A673 (cell line): ENCODE measurements around the gene HTATSF1. TPM values are rescaled to one million over a fixed set of nuclear protein-coding genes. Genes with fewer than 3 reads are reported as not detected.

Experiments
- Bru-seq: library from RNA; stranded (reverse); fragments of 400-500 nt; gene quantifications from one replicate; lab custom pipeline; 2021; lab: Mats Ljungman, UMichigan
- BruChase-seq, 2 experiments: library from RNA; stranded (reverse); fragments of 400-500 nt; gene quantifications; one replicate each; lab custom pipeline; 2021; lab: Mats Ljungman, UMichigan
- BruUV-seq: library from RNA; stranded (reverse); fragments of 400-500 nt; replicated peaks from 2 replicates; lab custom pipeline; 2021; lab: Mats Ljungman, UMichigan
- CTCF ChIA-PET: fragments of 300-600 bp; sonication (Branson Sonifier 250); formaldehyde crosslinking; loops from one replicate; lab custom pipeline; 2022; ENCODE audit warnings: antibody characterized with exemption; lab: Charles Lee
- POLR2A ChIA-PET: fragments of 300-600 bp; sonication (Branson Sonifier 250); formaldehyde crosslinking; loops from one replicate; lab custom pipeline; 2022; ENCODE audit warnings: antibody characterized with exemption; ENCODE audit not compliant: low non-redundant PET; lab: Charles Lee
- DNase-seq: peaks from one replicate; pipeline ENCODE4 v3.0.0-alpha.2; 2015; ENCODE audit warnings: low spot score
- H3K27ac ChIP-seq: fragments of 200-600 bp; sonication (generic); 2 replicates; pipeline ENCODE4 v1.5.1; 2016; ENCODE audit warnings: mixed run types, low read depth, mild to moderate bottlenecking, mixed read lengths, antibody characterized with exemption, low read length; ENCODE audit not compliant: poor library complexity, severe bottlenecking
- H3K27me3 ChIP-seq: fragments of 200-600 bp; sonication (generic); replicated peaks from 2 replicates; pipeline ENCODE4 v1.6.1; 2017; ENCODE audit warnings: mixed run types, low read depth, mild to moderate bottlenecking, mixed read lengths, antibody characterized with exemption, low read length; ENCODE audit not compliant: insufficient read depth, poor library complexity
- H3K36me3 ChIP-seq: fragments of 200-600 bp; sonication (generic); 2 replicates; pipeline ENCODE4 v1.6.1; 2016; ENCODE audit warnings: mixed run types, mild to moderate bottlenecking, mixed read lengths, antibody characterized with exemption, low read length; ENCODE audit not compliant: insufficient read depth, poor library complexity, severe bottlenecking
- H3K4me1 ChIP-seq: fragments of 200-600 bp; sonication (generic); 2 replicates; pipeline ENCODE4 v1.6.1; 2017; ENCODE audit warnings: mixed run types, mild to moderate bottlenecking, mixed read lengths, antibody characterized with exemption, low read length; ENCODE audit not compliant: insufficient read depth, poor library complexity, severe bottlenecking
- H3K4me3 ChIP-seq: fragments of 200-600 bp; sonication (generic); 2 replicates; pipeline ENCODE4 v1.5.1; 2016; ENCODE audit warnings: low read depth, mixed run types, mild to moderate bottlenecking, mixed read lengths, low read length; ENCODE audit not compliant: poor library complexity, severe bottlenecking
- H3K9me3 ChIP-seq: fragments of 200-600 bp; sonication (generic); 2 replicates; pipeline ENCODE4 v1.6.1; 2016; ENCODE audit warnings: mixed run types, low read depth, mild to moderate bottlenecking, mixed read lengths, antibody characterized with exemption, low read length; ENCODE audit not compliant: poor library complexity, severe bottlenecking
- EZH2 ChIP-seq: fragments of 200-600 bp; sonication (generic); IDR thresholded peaks from 2 replicates; pipeline ENCODE4 v1.6.1; 2017; ENCODE audit warnings: borderline replicate concordance, low read depth, mild to moderate bottlenecking, mixed read lengths, antibody characterized with exemption, low read length; ENCODE audit not compliant: poor library complexity, severe bottlenecking
- intact Hi-C: fragments of 100-400 bp; cut with micrococcal nuclease; formaldehyde crosslinking; loops from one replicate; pipeline ENCODE4 v1.10.0; 2022; ENCODE audit not compliant: unreplicated experiment
- long read RNA-seq: library from polyadenylated mRNA; stranded (forward); transcript quantifications from one replicate; pipeline ENCODE4 v2.0.0, GENCODE V29; 2022
- total RNA-seq: library from RNA; stranded (reverse); gene quantifications from 2 replicates; pipeline ENCODE4 v1.2.3, GENCODE V29; 2021
- TF ChIP-seq, protein P1 (sequence below): fragments of 300-800, 200-600 bp; sonication (generic); conservative IDR thresholded peaks from 2 replicates; pipeline ENCODE4 v1.5.1; 2017; ENCODE audit warnings: low read depth, mild to moderate bottlenecking, antibody characterized with exemption, low read length, moderate library complexity, mixed read lengths

Gene HTATSF1, protein sequence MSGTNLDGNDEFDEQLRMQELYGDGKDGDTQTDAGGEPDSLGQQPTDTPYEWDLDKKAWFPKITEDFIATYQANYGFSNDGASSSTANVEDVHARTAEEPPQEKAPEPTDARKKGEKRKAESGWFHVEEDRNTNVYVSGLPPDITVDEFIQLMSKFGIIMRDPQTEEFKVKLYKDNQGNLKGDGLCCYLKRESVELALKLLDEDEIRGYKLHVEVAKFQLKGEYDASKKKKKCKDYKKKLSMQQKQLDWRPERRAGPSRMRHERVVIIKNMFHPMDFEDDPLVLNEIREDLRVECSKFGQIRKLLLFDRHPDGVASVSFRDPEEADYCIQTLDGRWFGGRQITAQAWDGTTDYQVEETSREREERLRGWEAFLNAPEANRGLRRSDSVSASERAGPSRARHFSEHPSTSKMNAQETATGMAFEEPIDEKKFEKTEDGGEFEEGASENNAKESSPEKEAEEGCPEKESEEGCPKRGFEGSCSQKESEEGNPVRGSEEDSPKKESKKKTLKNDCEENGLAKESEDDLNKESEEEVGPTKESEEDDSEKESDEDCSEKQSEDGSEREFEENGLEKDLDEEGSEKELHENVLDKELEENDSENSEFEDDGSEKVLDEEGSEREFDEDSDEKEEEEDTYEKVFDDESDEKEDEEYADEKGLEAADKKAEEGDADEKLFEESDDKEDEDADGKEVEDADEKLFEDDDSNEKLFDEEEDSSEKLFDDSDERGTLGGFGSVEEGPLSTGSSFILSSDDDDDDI
- total RNA-seq = 72.3 and 79.3 TPM in 2 replicates
- Bru-seq, nascent RNA = percentile 93 among the genes with signal in this experiment
- percentile 95 among the genes with signal in this experiment for BruChase-seq, experiment 1, labeled RNA remaining after a 2-hour chase
- BruChase-seq, experiment 2, labeled RNA remaining after a 6-hour chase = percentile 98 among the genes with signal in this experiment
- long read RNA-seq, transcript HTATSF1-201 (9 exons, 2,775 nt) = major isoform, 172 of 300 reads
- long read RNA-seq, transcript HTATSF1-204 (10 exons, 3,019 nt) = minor isoform, 59 of 300 reads
- long read RNA-seq, partial matches to known transcripts = 13 of 300 reads
- long read RNA-seq, other reads (novel, unspliced or antisense) = 53 of 300 reads

DNA sequence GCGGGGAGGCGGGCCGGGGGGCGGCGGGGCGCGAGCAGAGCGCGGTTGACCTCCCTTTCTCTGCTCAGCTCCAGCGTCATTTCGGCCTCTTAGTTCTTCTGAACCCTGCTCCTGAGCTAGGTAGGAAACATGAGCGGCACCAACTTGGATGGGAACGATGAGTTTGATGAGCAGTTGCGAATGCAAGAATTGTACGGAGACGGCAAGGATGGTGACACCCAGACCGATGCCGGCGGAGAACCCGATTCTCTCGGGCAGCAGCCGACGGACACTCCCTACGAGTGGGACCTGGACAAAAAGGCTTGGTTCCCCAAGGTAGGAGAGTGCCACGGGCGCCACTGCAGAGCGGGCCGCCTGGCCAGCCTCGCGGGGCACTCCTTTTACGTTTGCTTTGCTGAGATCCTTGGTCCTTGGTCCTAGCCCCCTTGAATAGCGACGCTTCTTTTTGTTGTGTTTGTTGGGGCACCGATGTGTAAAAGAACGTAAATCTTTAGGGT is at the start of gene HTATSF1:
TSS of gene HTATSF1 (plus strand) at position 37 of the 497 bp plus-strand sequence. CDS start at position 130, 93 bp downstream.
- ChIA-PET CTCF (no interaction called here), POLR2A (no interaction called here)
- no peak for DNase-seq

DNA sequence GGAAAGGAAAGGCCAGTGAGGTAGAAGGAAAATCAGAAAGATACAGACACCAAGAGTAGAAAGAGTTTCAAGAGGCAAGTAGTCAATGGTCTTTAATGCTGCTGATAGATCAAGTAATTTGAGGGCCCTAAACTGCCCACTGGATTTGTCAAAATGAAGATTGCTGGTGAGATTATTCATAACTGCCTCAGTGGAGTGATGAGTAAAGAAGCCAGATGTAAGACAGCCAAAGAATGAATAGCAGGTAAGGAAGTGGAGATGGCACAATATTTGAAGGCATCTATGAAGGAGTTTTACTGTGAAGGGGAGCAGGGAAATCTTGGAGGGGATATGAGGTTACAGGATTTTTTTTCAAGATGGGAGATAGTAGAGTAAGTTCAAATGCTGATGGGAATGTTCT is 49.4 kb upstream of the HTATSF1 start:
- TF ChIP-seq, protein P1, sequence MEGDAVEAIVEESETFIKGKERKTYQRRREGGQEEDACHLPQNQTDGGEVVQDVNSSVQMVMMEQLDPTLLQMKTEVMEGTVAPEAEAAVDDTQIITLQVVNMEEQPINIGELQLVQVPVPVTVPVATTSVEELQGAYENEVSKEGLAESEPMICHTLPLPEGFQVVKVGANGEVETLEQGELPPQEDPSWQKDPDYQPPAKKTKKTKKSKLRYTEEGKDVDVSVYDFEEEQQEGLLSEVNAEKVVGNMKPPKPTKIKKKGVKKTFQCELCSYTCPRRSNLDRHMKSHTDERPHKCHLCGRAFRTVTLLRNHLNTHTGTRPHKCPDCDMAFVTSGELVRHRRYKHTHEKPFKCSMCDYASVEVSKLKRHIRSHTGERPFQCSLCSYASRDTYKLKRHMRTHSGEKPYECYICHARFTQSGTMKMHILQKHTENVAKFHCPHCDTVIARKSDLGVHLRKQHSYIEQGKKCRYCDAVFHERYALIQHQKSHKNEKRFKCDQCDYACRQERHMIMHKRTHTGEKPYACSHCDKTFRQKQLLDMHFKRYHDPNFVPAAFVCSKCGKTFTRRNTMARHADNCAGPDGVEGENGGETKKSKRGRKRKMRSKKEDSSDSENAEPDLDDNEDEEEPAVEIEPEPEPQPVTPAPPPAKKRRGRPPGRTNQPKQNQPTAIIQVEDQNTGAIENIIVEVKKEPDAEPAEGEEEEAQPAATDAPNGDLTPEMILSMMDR = no peak
- TF ChIP-seq EZH2 = no peak
- BruUV-seq = no TSS peak
- Histone ChIP-seq H3K4me1 (no peaks in the 10 kb centered on the region), H3K27ac (no peak overlapping the region), H3K4me3 (no peak overlapping the region), H3K36me3 (no peaks in the 10 kb centered on the region), H3K27me3 (no peaks in the 10 kb centered on the region), H3K9me3 (no peaks in the 10 kb centered on the region)
- ChIA-PET POLR2A (no interaction called here), CTCF (no interaction called here)
- intact Hi-C loops = no loop called here
- no peak for DNase-seq

More for the DNA sequence above, at the start of gene HTATSF1:
- Histone ChIP-seq H3K4me1 (no peaks in the 10 kb centered on the region), H3K9me3 (no peaks in the 10 kb centered on the region), H3K4me3 (peak within 1 kb of the TSS; percentile 67), H3K27me3 (no peaks in the 10 kb centered on the region), H3K36me3 (peaks cover 25% of the 10 kb centered on the region), H3K27ac (peak within 1 kb of the TSS; percentile 88)
- intact Hi-C loops = no loop called here
- no TSS peak for BruUV-seq
- no peak for TF ChIP-seq EZH2
- TF ChIP-seq, protein P1 = no peak
